Nasal cavity respiratory epithelium epithelial cell of viscerocranial mucosa (primary cell): Measurements from ENCODE around the gene PALS1. TPM values are rescaled to one million over a fixed set of nuclear protein-coding genes. Genes with fewer than 3 reads are reported as not detected.

Source experiments
- total RNA-seq: library from RNA; depleted of rRNA; stranded (reverse); fragments of >200 nt; gene quantifications from 2 replicates; pipeline ENCODE4 v1.2.3, GENCODE V29; 2014

The PALS1 gene
- total RNA-seq: 20.5 and 28.0 TPM in 2 replicates

GRCh38 chr14:67241411-67242167 is at the start of gene PALS1:
TSS of gene PALS1 (plus strand) at chr14:67241435. CDS start at chr14:67279171, 37,736 bp downstream.

Other genes starting within 250 kb of the PALS1 start
- gene GARIN2, start 52.0 kb upstream of the PALS1 start, total RNA-seq: not detected in 2 replicates
- 108 and 109 TPM in 2 replicates for gene ATP6V1D, start 118.4 kb downstream of the PALS1 start, total RNA-seq
- gene EIF2S1, start 118.9 kb downstream of the PALS1 start, total RNA-seq: 336 and 349 TPM in 2 replicates
- gene PLEK2, start 170.7 kb downstream of the PALS1 start, total RNA-seq: 27.8 and 50.2 TPM in 2 replicates
- gene TMEM229B, start 247.3 kb downstream of the PALS1 start, total RNA-seq: 0.68 and 4.8 TPM in 2 replicates